Stimulated activated naive CD4-positive, alpha-beta T cell treated with Interleukin-2 at 50 U/mL for 16 hours (primary cell): ENCODE data around the gene DNAH5.
"Not testable (repeated sequence)": the region's sequence is repeated elsewhere in the genome, so short reads cannot be mapped to it uniquely, and the experiment has no call there.

Experiments used
- DNase-seq: peaks from one replicate; lab custom pipeline; 2025; lab: John Stamatoyannopoulos, UW

DNAH5 gene

DNA sequence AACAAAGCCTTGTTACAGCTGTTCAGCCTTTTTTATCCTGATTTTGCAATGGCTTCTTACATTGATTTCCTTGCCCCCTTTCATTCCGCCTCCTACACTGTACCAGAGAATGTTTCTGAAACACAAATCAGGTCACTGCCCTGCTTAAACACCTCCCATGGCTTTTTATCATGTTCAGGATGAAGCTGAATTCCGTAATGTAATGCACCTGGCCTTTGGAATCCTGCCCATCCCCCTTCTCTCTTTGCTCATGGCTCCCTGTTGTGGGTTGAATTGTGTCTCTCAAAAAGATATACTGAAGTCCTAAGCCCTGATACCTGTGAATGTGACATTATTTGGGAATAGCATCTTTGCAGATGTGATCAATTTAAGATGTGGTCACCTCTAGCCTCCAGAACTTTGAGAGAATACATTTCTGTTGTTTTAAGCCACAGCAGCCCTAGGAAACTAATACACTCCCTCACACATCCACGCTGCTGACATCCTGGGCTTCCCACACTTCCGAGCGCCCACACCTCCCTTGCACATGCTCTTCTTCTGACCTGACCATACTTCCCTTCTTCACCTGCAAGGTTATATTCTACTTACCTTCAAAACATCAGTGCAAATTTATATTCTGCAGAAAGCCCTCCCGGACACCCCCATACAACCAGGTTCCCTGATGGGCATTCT is 101.2 kb downstream of the DNAH5 start:
- DNase-seq, result no peak

DNA sequence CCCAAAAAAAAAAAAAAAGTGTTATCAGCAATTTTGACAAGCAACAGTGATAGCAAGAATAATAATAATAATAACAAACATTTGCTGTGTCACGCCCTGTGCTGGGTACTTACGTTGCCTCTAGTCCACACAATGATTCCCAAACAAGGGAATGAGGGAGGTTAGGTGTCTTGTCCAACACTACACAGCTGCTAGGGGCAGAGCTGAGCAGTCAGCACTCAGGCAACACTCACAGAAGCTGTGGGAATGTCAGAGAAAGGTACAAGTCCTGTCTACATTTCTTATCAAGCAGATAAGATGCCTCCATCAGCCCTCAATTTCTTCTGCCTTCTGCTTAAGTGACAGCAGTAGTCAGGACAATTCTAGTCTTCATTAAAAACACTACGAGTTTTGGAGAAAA is 111.0 kb downstream of the DNAH5 start:
- no peak for DNase-seq

- no peak for DNase-seq
Measured at GRCh38 chr5:13831351-13831750, 113.1 kb downstream of the DNAH5 start.

GRCh38 chr5:13830536-13830935 is 114.0 kb downstream of the DNAH5 start:
- DNase-seq, result no peak

DNA sequence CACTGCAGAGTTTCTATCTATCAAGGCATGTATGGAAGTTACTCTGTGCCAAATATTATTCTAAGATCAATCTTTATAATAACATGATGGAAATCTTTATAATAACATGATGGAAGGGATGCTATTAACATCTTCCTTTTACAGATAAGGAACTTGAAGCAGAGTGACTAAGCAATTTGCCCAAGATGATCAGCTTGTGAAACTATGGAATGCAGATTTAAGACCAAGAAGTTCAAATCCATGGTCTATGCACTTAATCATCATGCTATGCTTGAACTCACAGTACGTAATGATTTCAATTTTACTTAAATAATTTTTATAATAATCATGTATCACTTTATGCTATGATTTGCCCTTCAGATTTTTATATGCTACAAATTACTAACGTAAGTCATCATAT is 123.1 kb downstream of the DNAH5 start:
- DNase-seq, result no peak

DNA sequence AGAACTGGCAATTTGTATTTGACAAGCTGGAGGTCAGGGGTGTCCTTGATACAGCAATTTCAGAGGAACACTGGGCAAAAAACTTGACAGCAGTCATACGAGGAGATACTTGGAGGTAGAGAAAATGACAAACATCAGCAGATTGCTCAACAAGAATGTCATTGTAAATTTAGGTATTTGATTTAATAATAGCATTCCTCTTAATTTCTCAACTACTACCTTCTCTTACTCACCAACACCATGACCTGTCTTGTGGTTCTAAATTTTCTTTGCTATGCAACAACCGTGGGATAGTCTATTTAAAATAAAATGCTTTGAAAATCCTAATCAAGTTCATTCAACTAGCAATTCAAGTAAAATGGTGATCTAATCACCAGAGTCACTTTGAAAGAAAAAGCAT is 128.4 kb downstream of the DNAH5 start:
- DNase-seq, result no peak

GRCh38 chr5:13814301-13814700 is 130.2 kb downstream of the DNAH5 start:
- DNase-seq, result no peak

GRCh38 chr5:13809921-13810320 is 134.6 kb downstream of the DNAH5 start:
- no peak for DNase-seq

- DNase-seq, result no peak
Measured at GRCh38 chr5:13804336-13804735, 140.2 kb downstream of the DNAH5 start.

DNA sequence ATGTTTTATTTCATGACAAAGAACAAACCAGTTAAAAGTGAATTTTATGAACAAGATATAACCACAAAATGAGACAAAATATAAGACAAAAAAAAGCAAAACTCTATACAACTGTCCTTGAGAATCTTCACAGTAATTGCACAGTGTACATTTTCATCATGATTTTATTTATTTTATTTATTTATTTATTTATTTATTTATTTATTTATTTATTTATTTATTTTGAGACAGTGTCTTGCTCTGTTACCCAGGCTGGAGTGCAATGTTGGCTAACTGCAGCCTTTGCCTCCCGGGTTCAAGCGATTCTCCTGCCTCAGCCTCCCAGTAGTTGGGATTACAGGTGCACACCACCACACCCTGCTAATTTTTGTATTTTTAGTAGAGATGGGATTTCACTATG is 145.9 kb downstream of the DNAH5 start:
- DNase-seq, result not testable (repeated sequence)

GRCh38 chr5:13785781-13786415 is 158.6 kb downstream of the DNAH5 start:
- DNase-seq, result no peak

GRCh38 chr5:13783726-13784125 is 160.8 kb downstream of the DNAH5 start:
- no peak for DNase-seq

- DNase-seq, result no peak
Measured at GRCh38 chr5:13780081-13780480, 164.4 kb downstream of the DNAH5 start.

DNA sequence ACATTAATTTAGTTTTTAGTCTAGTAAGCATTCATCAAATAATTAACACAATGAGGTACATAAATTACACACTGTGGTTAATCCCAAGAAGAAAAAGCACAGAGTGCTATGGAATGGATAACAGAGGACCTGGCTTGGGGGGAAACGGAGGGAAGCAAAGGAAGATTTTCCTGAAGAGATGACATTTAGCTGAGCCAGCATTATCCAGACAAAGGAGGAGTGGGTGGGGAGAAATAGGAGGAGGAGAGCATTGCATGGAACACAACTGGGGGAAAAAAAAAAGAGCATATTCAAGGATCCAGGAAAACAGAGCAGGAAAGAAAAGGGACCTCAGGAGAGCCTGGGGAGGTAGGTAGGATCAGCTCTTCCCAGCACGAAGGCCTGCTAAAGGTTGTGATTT is 170.8 kb downstream of the DNAH5 start:
- no peak for DNase-seq

DNA sequence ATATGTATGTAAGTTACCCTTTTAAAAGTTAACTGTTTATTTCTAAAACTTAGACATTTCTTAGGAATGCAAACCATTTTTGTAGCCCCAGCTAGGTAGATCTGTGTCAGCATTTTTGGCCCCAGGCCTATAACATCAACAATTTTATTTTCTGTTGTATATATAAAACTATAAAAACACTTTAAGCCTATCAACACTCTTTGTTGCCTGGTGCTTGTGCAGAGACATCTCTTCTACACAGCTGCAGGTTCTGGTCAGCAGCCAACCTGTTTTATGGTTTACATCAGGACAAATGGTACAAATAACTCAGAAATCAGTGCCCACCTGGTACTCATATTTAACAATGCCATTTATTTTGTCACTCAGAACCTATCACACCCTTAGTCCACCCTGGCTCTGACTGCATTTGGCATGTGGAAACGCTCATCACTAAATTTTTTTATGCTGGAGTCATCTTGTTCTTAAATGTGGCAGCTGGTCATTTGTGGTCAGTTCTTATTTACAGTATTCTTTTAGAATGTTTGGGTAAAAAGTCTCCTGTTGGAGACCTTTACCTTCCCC is 173.4 kb downstream of the DNAH5 start:
- DNase-seq, result no peak

GRCh38 chr5:13766236-13766635 is 178.3 kb downstream of the DNAH5 start:
- no peak for DNase-seq

- no peak for DNase-seq
Measured at GRCh38 chr5:13763719-13764118, 180.8 kb downstream of the DNAH5 start.

GRCh38 chr5:13749766-13750165 is 194.7 kb downstream of the DNAH5 start:
- DNase-seq, result no peak

GRCh38 chr5:13746026-13746425 is 198.5 kb downstream of the DNAH5 start:
- DNase-seq, result no peak

- no peak for DNase-seq
Measured at GRCh38 chr5:13745508-13745907, 199.0 kb downstream of the DNAH5 start.

DNA sequence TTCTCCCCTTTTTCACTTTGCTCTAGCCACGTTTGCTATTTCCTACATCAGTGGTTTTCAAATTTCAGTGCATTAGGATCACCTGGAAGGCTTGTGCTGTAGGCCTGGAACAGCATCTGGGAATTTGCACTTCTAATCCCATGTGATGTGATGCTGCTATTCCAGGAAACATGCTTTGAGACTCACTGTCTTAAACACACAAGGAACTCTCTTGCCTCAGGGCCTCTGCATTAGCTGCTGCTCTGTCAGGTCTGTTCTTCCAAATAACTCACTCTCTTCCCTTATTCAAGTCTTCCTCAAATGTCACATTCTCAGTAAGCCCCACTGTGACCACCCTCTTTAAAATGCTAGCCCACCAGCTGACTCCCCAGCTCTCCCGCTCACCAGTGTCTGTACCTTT is 204.0 kb downstream of the DNAH5 start:
- DNase-seq, result no peak

DNA sequence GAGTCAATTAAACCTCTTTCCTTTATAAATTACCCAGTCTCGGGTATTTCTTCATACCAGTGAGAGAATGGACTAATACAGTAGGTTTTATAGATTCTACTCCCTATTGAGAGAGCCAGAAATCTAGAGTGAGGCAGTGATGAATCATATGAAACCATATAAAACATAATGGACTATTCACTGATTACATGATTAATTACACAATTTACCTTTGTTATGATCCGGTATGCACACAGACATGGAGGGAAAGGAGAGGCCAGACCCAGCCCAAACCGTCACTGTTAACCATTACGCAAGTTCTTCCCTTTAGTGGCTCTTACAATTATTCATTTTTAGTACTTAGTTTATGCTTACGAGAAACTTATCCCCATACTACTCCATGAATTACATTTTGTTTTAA is 205.0 kb downstream of the DNAH5 start:
- no peak for DNase-seq

GRCh38 chr5:13735691-13736090 is 208.8 kb downstream of the DNAH5 start:
- no peak for DNase-seq

- no peak for DNase-seq
Measured at GRCh38 chr5:13731121-13731628, 213.3 kb downstream of the DNAH5 start.
